Activated T-cell treated with anti-CD3 and anti-CD28 coated beads, Interleukin-2, amount 50 U/mL, for 24 hours (primary cell): ENCODE results near the gene NAV1.
"Not testable (repeated sequence)": the region's sequence is repeated elsewhere in the genome, so short reads cannot be mapped to it uniquely, and the experiment has no call there.

Experiments used
- DNase-seq: peaks from one replicate; pipeline ENCODE4 v3.0.0-alpha.2; 2020
- H3K27ac Mint-ChIP-seq: 2 replicates; pipeline ENCODE4 v1.8.0; 2020; ENCODE audit warnings: mild to moderate bottlenecking, mixed read lengths
- H3K27me3 Mint-ChIP-seq: 2 replicates; pipeline ENCODE4 v1.8.0; 2020; ENCODE audit warnings: mixed read lengths
- H3K36me3 Mint-ChIP-seq: 2 replicates; pipeline ENCODE4 v1.8.0; 2020; ENCODE audit warnings: low read depth, mixed read lengths
- H3K4me1 Mint-ChIP-seq: 2 replicates; pipeline ENCODE4 v1.8.0; 2020; ENCODE audit warnings: low read depth, mixed read lengths
- H3K4me3 Mint-ChIP-seq: 2 replicates; pipeline ENCODE4 v1.8.0; 2020; ENCODE audit warnings: mild to moderate bottlenecking, moderate library complexity, mixed read lengths
- H3K9me3 Mint-ChIP-seq: 2 replicates; pipeline ENCODE4 v1.8.0; 2020; ENCODE audit warnings: mixed read lengths

The NAV1 gene

GRCh38 chr1:201566933-201567801, 28.2 kb downstream of the NAV1 start:
- Mint-ChIP-seq H3K4me1 (no peaks in the 10 kb centered on the region), H3K27ac (no peak overlapping the region), H3K27me3 (no peaks in the 10 kb centered on the region), H3K36me3 (no peaks in the 10 kb centered on the region), H3K9me3 (no peaks in the 10 kb centered on the region), H3K4me3 (no peak overlapping the region)
- DNase-seq, result no peak

DNA sequence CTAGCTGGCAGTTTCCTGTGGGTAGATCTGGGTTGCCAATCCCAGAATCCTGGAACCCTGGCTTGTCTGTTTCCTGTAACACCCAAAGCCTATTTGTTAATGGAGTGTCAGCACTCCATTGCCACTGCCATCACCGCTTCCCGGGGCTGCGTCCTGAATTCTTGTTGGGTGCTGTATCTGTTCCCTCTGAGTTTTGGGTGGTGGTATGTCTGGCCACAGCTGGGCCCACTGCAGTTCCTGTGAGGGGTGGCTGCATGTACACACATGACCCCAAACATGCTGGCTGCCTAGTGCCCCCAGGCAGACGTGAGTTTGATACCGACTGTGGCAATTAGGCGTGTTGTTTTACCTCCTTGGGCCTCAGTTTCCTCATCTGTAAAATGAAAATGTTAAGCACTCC, 29.3 kb downstream of the NAV1 start:
- no peaks in the 10 kb centered on the region for H3K27me3 Mint-ChIP-seq
- no peak overlapping the region for H3K27ac Mint-ChIP-seq

GRCh38 chr1:201568859-201569294, 29.9 kb downstream of the NAV1 start:
- Mint-ChIP-seq H3K4me3 (no peak overlapping the region), H3K36me3 (no peaks in the 10 kb centered on the region), H3K27me3 (no peaks in the 10 kb centered on the region), H3K4me1 (peaks cover 8% of the 10 kb centered on the region), H3K27ac (no peak overlapping the region), H3K9me3 (no peaks in the 10 kb centered on the region)
- DNase-seq, result no peak

More for the DNA sequence above, 29.3 kb downstream of the NAV1 start:
- Mint-ChIP-seq H3K4me1 (peaks cover 5% of the 10 kb centered on the region), H3K9me3 (no peaks in the 10 kb centered on the region), H3K4me3 (no peak overlapping the region), H3K36me3 (no peaks in the 10 kb centered on the region)
- no peak for DNase-seq

GRCh38 chr1:201570181-201570885, 31.4 kb downstream of the NAV1 start:
- Mint-ChIP-seq H3K36me3 (no peaks in the 10 kb centered on the region), H3K27me3 (no peaks in the 10 kb centered on the region), H3K4me1 (peaks cover 8% of the 10 kb centered on the region), H3K9me3 (no peaks in the 10 kb centered on the region), H3K27ac (no peak overlapping the region), H3K4me3 (no peak overlapping the region)
- no peak for DNase-seq

GRCh38 chr1:201570886-201571624, 32.1 kb downstream of the NAV1 start:
- Mint-ChIP-seq H3K27ac (no peak overlapping the region), H3K9me3 (no peaks in the 10 kb centered on the region), H3K4me1 (peaks cover 8% of the 10 kb centered on the region), H3K36me3 (no peaks in the 10 kb centered on the region), H3K4me3 (no peak overlapping the region), H3K27me3 (no peaks in the 10 kb centered on the region)
- no peak for DNase-seq

DNA sequence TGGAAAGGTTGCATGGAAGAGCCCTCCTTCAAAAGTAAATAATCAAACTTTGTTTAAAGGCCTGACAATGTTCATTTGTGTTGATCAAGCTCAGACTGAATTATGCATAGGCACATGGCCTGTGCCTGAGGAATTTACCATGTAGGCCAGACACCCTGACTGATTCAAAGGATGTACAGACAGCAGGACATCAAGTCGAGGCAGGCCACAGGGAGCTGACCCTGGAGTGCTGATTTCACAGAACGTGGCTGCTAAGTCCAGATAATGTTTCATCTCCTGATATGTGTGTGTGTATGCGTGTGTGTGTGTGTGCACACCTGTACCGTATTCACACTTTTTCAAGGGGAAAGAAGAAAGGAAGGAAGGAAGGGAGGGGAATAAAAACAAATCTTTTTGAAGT, 34.1 kb downstream of the NAV1 start:
- Mint-ChIP-seq H3K4me1 (peaks cover 8% of the 10 kb centered on the region), H3K27ac (no peak overlapping the region), H3K36me3 (no peaks in the 10 kb centered on the region), H3K4me3 (no peak overlapping the region), H3K9me3 (peaks cover 4% of the 10 kb centered on the region), H3K27me3 (no peaks in the 10 kb centered on the region)
- no peak for DNase-seq

DNA sequence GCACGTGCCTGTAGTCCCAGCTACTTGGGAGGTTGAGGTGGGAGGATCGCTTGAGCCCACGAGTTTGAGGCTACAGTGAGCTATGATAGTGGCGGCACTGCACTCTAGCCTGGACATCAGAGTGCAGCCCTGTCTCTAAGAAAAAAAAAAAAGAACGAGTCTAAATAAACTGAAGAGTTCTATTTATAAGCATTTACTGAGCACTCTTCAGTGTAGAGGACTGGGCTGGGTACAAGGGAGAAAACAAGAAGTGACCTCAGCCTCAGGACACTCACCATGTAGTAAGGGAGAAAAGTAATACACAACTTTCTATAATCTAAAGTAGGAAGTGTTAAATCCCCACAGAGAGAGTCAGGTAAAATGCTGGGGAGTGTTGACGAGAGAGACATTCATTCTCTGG, 35.0 kb downstream of the NAV1 start:
- Mint-ChIP-seq H3K9me3 (peaks cover 4% of the 10 kb centered on the region), H3K36me3 (no peaks in the 10 kb centered on the region), H3K27me3 (no peaks in the 10 kb centered on the region), H3K4me3 (no peak overlapping the region), H3K27ac (no peak overlapping the region), H3K4me1 (peaks cover 8% of the 10 kb centered on the region)
- DNase-seq, result no peak

DNA sequence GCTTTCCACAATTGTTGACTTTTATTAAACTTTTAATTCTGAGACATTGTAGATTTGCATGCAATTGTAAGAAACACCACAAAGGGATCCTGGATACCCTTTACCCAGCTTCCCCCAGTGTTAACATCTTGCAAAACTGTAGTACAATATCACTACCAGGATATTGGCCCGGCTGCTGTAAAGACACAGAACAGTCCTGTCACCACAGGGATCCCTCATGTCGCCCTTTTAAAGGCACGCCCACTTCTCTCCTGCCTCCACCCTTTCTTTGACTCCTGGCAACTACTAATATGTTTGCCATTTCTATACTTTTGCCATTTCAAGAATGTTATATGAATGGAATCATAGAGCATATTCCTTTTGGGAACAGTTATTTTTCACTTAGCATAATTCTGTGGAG, 37.0 kb downstream of the NAV1 start:
- H3K27me3 Mint-ChIP-seq, result peaks cover 2% of the 10 kb centered on the region
- no peak overlapping the region for H3K4me3 Mint-ChIP-seq

GRCh38 chr1:201576914-201577313, 38.0 kb downstream of the NAV1 start:
- peaks cover 4% of the 10 kb centered on the region for H3K9me3 Mint-ChIP-seq
- no peaks in the 10 kb centered on the region for H3K36me3 Mint-ChIP-seq
- H3K4me3 Mint-ChIP-seq, result no peak overlapping the region
- peaks cover 8% of the 10 kb centered on the region for H3K4me1 Mint-ChIP-seq
- no peak overlapping the region for H3K27ac Mint-ChIP-seq
- peaks cover 4% of the 10 kb centered on the region for H3K27me3 Mint-ChIP-seq
- no peak for DNase-seq

More for the DNA sequence above, 37.0 kb downstream of the NAV1 start:
- no peaks in the 10 kb centered on the region for H3K36me3 Mint-ChIP-seq
- peaks cover 8% of the 10 kb centered on the region for H3K4me1 Mint-ChIP-seq
- no peak for DNase-seq
- peaks cover 4% of the 10 kb centered on the region for H3K9me3 Mint-ChIP-seq
- no peak overlapping the region for H3K27ac Mint-ChIP-seq

- no peak overlapping the region for H3K27ac Mint-ChIP-seq
- peaks cover 3% of the 10 kb centered on the region for H3K4me1 Mint-ChIP-seq
- peaks cover 4% of the 10 kb centered on the region for H3K27me3 Mint-ChIP-seq
- no peaks in the 10 kb centered on the region for H3K36me3 Mint-ChIP-seq
- H3K4me3 Mint-ChIP-seq, result no peak overlapping the region
- DNase-seq, result no peak
- H3K9me3 Mint-ChIP-seq, result peaks cover 4% of the 10 kb centered on the region
Observed at GRCh38 chr1:201578008-201578888, 39.3 kb downstream of the NAV1 start.

DNA sequence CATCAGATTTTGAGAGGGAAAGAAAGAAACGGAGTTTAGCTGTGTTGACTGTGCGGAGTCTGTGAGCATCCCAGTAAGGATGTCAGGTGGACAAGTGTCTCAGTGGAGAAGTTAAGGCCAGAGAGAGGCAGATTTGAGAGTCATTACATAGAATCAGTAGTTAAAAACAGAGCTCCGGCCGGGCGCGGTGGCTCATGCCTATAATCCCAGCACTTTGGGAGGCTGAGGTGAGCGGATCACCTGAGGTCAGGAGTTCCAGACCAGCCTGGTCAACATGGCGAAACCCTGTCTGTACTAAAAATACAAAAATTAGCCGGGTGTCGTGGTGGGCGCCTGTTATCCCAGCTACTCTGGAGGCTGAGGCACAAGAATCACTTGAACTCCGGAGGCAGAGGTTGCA, 42.4 kb downstream of the NAV1 start:
- not testable (repeated sequence) for H3K9me3 Mint-ChIP-seq, H3K36me3 Mint-ChIP-seq, DNase-seq, H3K4me1 Mint-ChIP-seq, H3K4me3 Mint-ChIP-seq, H3K27ac Mint-ChIP-seq
- H3K27me3 Mint-ChIP-seq, result peaks cover 12% of the 10 kb centered on the region

- no peaks in the 10 kb centered on the region for H3K4me1 Mint-ChIP-seq
- no peaks in the 10 kb centered on the region for H3K9me3 Mint-ChIP-seq
- peaks cover 13% of the 10 kb centered on the region for H3K27me3 Mint-ChIP-seq
- no peak overlapping the region for H3K27ac Mint-ChIP-seq
- DNase-seq, result no peak
- no peak overlapping the region for H3K4me3 Mint-ChIP-seq
- no peaks in the 10 kb centered on the region for H3K36me3 Mint-ChIP-seq
Observed at GRCh38 chr1:201582705-201583442, 43.9 kb downstream of the NAV1 start.

DNA sequence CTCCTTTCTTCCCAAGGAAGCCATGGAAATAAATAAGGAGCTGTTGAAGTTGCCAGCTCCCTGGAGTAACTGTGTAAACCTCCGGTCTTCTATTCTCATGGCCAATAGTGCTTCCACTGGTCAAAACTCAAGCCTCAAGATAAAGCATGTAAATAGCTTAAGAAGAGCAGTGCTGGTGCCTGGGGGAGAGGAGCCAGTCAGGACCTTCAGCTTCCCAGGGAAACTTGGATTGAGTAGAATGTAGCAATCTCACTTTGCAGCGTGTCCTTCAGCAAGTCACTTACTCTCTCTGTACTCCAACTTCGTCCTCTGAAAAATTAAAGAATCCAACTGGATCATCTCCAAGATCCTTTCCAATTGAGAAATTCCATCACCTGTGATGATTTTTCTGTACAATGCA, 44.7 kb downstream of the NAV1 start:
- no peaks in the 10 kb centered on the region for H3K4me1 Mint-ChIP-seq
- no peak for DNase-seq
- H3K4me3 Mint-ChIP-seq, result no peak overlapping the region
- no peak overlapping the region for H3K27ac Mint-ChIP-seq
- H3K27me3 Mint-ChIP-seq, result peaks cover 13% of the 10 kb centered on the region
- H3K9me3 Mint-ChIP-seq, result no peaks in the 10 kb centered on the region
- H3K36me3 Mint-ChIP-seq, result no peaks in the 10 kb centered on the region
